Transverse colon (tissue), 4 donors: ENCODE results near the gene C4BPB.

Experiments
- CTCF ChIP-seq, 5 experiments: fragments of 200-600 bp in 3 of 5; fragments of 450-650 bp in 2 of 5; sonication (generic) in 3 of 5; IDR thresholded peaks; 1 replicate in 2 of 5; 2 replicates in 3 of 5; pipeline ENCODE4 v1.5.1; 2016 to 2017; ENCODE audit warnings: antibody characterized with exemption in 5 of 5, inconsistent platforms in 3 of 5, mild to moderate bottlenecking in 2 of 5, moderate library complexity in 1 of 5
- EP300 ChIP-seq: sonication (generic); formaldehyde crosslinking; IDR thresholded peaks from one replicate; pipeline ENCODE4 v1.6.1; 2017; ENCODE audit warnings: antibody characterized with exemption, low read depth
- POLR2A ChIP-seq: fragments of 450-650 bp; IDR thresholded peaks from one replicate; pipeline ENCODE4 v1.6.1; 2016; ENCODE audit warnings: antibody characterized with exemption, mild to moderate bottlenecking, moderate library complexity
- POLR2AphosphoS5 ChIP-seq, 3 donors: sonication (generic); formaldehyde crosslinking; IDR thresholded peaks; one replicate each; pipeline ENCODE4 v1.6.1; 2016; ENCODE audit warnings: antibody characterized with exemption in 3 of 3

GRCh38 chr1:207073906-207074820 is 14.5 kb upstream of the C4BPB start:
- TF ChIP-seq CTCF (IDR thresholded peaks at IDR 0.05): no peak
- no peak for TF ChIP-seq POLR2AphosphoS5 (IDR thresholded peaks at IDR 0.05)
- TF ChIP-seq POLR2A: no peak
- no peak for TF ChIP-seq EP300
